GM23338 (cell line): Measurements from ENCODE around the gene EPHA10. TPM values are rescaled to one million over a fixed set of nuclear protein-coding genes. Genes with fewer than 3 reads are reported as not detected.

Source experiments
- ATAC-seq: fragments of 200-7000 bp; cut with Tn5 transposase; 3 replicates; pipeline ENCODE4 v1.9.1; 2020
- DNase-seq: peaks from one replicate; pipeline ENCODE4 v3.0.0-alpha.2; 2015; ENCODE audit warnings: low spot score
- H2AFZ ChIP-seq: fragments of 200-600 bp; sonication (generic); 2 replicates; pipeline ENCODE4 v1.8.0; 2016; ENCODE audit warnings: antibody characterized with exemption, mild to moderate bottlenecking, moderate library complexity
- H3F3A ChIP-seq: fragments of 200-600 bp; sonication (generic); replicated peaks from 2 replicates; pipeline ENCODE4 v1.8.0; 2017; ENCODE audit warnings: antibody characterized with exemption, mixed run types, low read depth
- H3K27ac ChIP-seq: fragments of 200-600 bp; sonication (generic); 2 replicates; pipeline ENCODE4 v1.6.1; 2016; ENCODE audit warnings: low read depth
- H3K27me3 ChIP-seq: fragments of 200-600 bp; sonication (generic); 2 replicates; pipeline ENCODE4 v1.8.0; 2016; ENCODE audit warnings: mild to moderate bottlenecking, mixed run types, moderate library complexity; ENCODE audit not compliant: insufficient read depth
- H3K36me3 ChIP-seq: fragments of 200-600 bp; sonication (generic); 2 replicates; pipeline ENCODE4 v1.8.0; 2016; ENCODE audit warnings: mild to moderate bottlenecking; ENCODE audit not compliant: insufficient read depth
- H3K4me1 ChIP-seq: fragments of 200-600 bp; sonication (generic); 2 replicates; pipeline ENCODE4 v1.8.0; 2016; ENCODE audit warnings: mild to moderate bottlenecking, moderate library complexity; ENCODE audit not compliant: insufficient read depth
- H3K4me2 ChIP-seq: fragments of 200-600 bp; sonication (generic); 2 replicates; pipeline ENCODE4 v1.7.1; 2017; ENCODE audit warnings: mixed run types
- H3K4me3 ChIP-seq: fragments of 200-600 bp; sonication (generic); 2 replicates; pipeline ENCODE4 v1.6.1; 2016; ENCODE audit warnings: mixed run types
- H3K79me2 ChIP-seq: fragments of 200-600 bp; sonication (generic); replicated peaks from 2 replicates; pipeline ENCODE4 v1.8.0; 2017; ENCODE audit warnings: mild to moderate bottlenecking; ENCODE audit not compliant: insufficient read depth
- H3K9me2 ChIP-seq: fragments of 200-600 bp; sonication (generic); 2 replicates; pipeline ENCODE4 v1.8.0; 2017; ENCODE audit not compliant: insufficient read depth
- H4K20me1 ChIP-seq: fragments of 200-600 bp; sonication (generic); replicated peaks from 2 replicates; pipeline ENCODE4 v1.8.0; 2017; ENCODE audit warnings: mild to moderate bottlenecking; ENCODE audit not compliant: insufficient read depth
- H3K27ac Mint-ChIP-seq: 2 replicates; pipeline ENCODE4 v1.8.0; 2020; ENCODE audit warnings: inconsistent platforms, mild to moderate bottlenecking, moderate library complexity, mixed read lengths
- H3K27me3 Mint-ChIP-seq: 3 replicates; pipeline ENCODE4 v1.8.0; 2022; ENCODE audit warnings: low read depth, mild to moderate bottlenecking, moderate library complexity, mixed read lengths, inconsistent platforms; ENCODE audit not compliant: insufficient read depth, poor library complexity
- H3K36me3 Mint-ChIP-seq: 3 replicates; pipeline ENCODE4 v1.8.0; 2021; ENCODE audit warnings: low read depth, mild to moderate bottlenecking, inconsistent platforms, moderate library complexity, mixed read lengths
- H3K4me1 Mint-ChIP-seq: 3 replicates; pipeline ENCODE4 v1.8.0; 2020; ENCODE audit warnings: mild to moderate bottlenecking, inconsistent platforms, mixed read lengths
- H3K4me3 Mint-ChIP-seq: 3 replicates; pipeline ENCODE4 v1.8.0; 2021; ENCODE audit warnings: moderate library complexity, mild to moderate bottlenecking, inconsistent platforms, mixed read lengths
- H3K9me3 Mint-ChIP-seq: 3 replicates; pipeline ENCODE4 v1.8.0; 2020; ENCODE audit warnings: moderate library complexity, mild to moderate bottlenecking, inconsistent platforms, mixed read lengths
- CREB1 ChIP-seq: fragments of 250-450 bp; sonication (Bioruptor Pico); IDR thresholded peaks from 2 replicates; pipeline ENCODE4 v1.5.0; 2020; ENCODE audit warnings: low read depth, mild to moderate bottlenecking, moderate library complexity
- EZH2 ChIP-seq: fragments of 200-600 bp; sonication (generic); IDR thresholded peaks from one replicate; pipeline ENCODE4 v1.8.0; 2017; ENCODE audit warnings: antibody characterized with exemption, mild to moderate bottlenecking, low read depth; ENCODE audit not compliant: unreplicated experiment
- EZH2phosphoT487 ChIP-seq: fragments of 200-600 bp; sonication (generic); IDR thresholded peaks from one replicate; pipeline ENCODE4 v1.8.1; 2018; ENCODE audit warnings: antibody characterized with exemption; ENCODE audit not compliant: unreplicated experiment
- JUNB ChIP-seq: IDR thresholded peaks from one replicate; pipeline ENCODE4 v1.6.1; 2016; ENCODE audit warnings: antibody characterized with exemption; ENCODE audit not compliant: unreplicated experiment
- NANOG ChIP-seq: IDR thresholded peaks from 2 replicates; pipeline ENCODE4 v1.6.1; 2016; ENCODE audit warnings: antibody characterized with exemption, borderline replicate concordance
- POLR2AphosphoS5 ChIP-seq: IDR thresholded peaks from 2 replicates; pipeline ENCODE4 v1.6.1; 2016; ENCODE audit warnings: antibody characterized with exemption, low read depth
- REST ChIP-seq: IDR thresholded peaks from one replicate; pipeline ENCODE4 v1.6.1; 2018; ENCODE audit warnings: antibody characterized with exemption; ENCODE audit not compliant: unreplicated experiment
- STAT1 ChIP-seq: IDR thresholded peaks from one replicate; pipeline ENCODE4 v1.6.1; 2016; ENCODE audit warnings: antibody characterized with exemption; ENCODE audit not compliant: unreplicated experiment
- ZNF114 ChIP-seq: fragments of 250-450 bp; sonication (Bioruptor Pico); IDR thresholded peaks from 2 replicates; pipeline ENCODE4 v1.5.0; 2020; ENCODE audit warnings: mild to moderate bottlenecking, moderate library complexity
- ZNF331 ChIP-seq: fragments of 250-450 bp; sonication (Bioruptor Pico); IDR thresholded peaks from 2 replicates; pipeline ENCODE4 v1.5.0; 2020; ENCODE audit warnings: low read depth, mild to moderate bottlenecking, moderate library complexity
- ZNF462 ChIP-seq: fragments of 250-450 bp; sonication (Bioruptor Pico); IDR thresholded peaks from 2 replicates; pipeline ENCODE4 v1.5.0; 2020; ENCODE audit warnings: mild to moderate bottlenecking, moderate library complexity
- polyA plus RNA-seq: library from polyadenylated mRNA; unstranded; fragments of >200 nt; fragmentation: Nextera tagmentation; extraction: Ambion mirVana; gene quantifications from 2 replicates; pipeline ENCODE4 v1.2.1, GENCODE V29; 2016
- total RNA-seq: library from RNA; depleted of rRNA; stranded (reverse); fragments of >200 nt; shearing (Covaris generic); gene quantifications from 2 replicates; pipeline ENCODE4 v1.2.3, GENCODE V29; 2014
- TF ChIP-seq, protein P1 (sequence below), 2 experiments: fragments of 200-600 bp in 1 of 2; sonication (generic) in 1 of 2; conservative IDR thresholded peaks; 2 replicates each; pipeline versions ENCODE4 v1.5.1 to v1.6.1; 2016 to 2017; ENCODE audit warnings: antibody characterized with exemption in 2 of 2, low read depth in 2 of 2, mild to moderate bottlenecking in 2 of 2, moderate library complexity in 1 of 2
- TF ChIP-seq, protein P2 (sequence below): IDR thresholded peaks from 2 replicates; pipeline ENCODE4 v1.6.1; 2016; ENCODE audit warnings: antibody characterized with exemption

Gene EPHA10
- total and polyA plus RNA-seq, 2 experiments from 2014 or later = 0.76 to 2.4 TPM

- H3K79me2 ChIP-seq = peaks cover 44% of the 10 kb centered on the region
- H3K27ac Mint-ChIP-seq = no peak overlapping the region
- H3K4me1 Mint-ChIP-seq = peaks cover 18% of the 10 kb centered on the region
- H3K4me1 ChIP-seq = peaks cover 14% of the 10 kb centered on the region; the same call in 1 of the 2 replicates
- H3K27me3 Mint-ChIP-seq = peaks cover 10% of the 10 kb centered on the region
- no peaks in the 10 kb centered on the region for H3K9me2 ChIP-seq
- peaks cover 37% of the 10 kb centered on the region for H3K36me3 Mint-ChIP-seq
- peak overlapping the region; percentile 99 for H3K4me3 Mint-ChIP-seq
- TF ChIP-seq EZH2phosphoT487 = no peak
- TF ChIP-seq CREB1 (CRISPR knock-in tag) = no peak
- TF ChIP-seq STAT1 = no peak
- TF ChIP-seq JUNB = no peak
- TF ChIP-seq NANOG = no peak
- TF ChIP-seq, protein P1, sequence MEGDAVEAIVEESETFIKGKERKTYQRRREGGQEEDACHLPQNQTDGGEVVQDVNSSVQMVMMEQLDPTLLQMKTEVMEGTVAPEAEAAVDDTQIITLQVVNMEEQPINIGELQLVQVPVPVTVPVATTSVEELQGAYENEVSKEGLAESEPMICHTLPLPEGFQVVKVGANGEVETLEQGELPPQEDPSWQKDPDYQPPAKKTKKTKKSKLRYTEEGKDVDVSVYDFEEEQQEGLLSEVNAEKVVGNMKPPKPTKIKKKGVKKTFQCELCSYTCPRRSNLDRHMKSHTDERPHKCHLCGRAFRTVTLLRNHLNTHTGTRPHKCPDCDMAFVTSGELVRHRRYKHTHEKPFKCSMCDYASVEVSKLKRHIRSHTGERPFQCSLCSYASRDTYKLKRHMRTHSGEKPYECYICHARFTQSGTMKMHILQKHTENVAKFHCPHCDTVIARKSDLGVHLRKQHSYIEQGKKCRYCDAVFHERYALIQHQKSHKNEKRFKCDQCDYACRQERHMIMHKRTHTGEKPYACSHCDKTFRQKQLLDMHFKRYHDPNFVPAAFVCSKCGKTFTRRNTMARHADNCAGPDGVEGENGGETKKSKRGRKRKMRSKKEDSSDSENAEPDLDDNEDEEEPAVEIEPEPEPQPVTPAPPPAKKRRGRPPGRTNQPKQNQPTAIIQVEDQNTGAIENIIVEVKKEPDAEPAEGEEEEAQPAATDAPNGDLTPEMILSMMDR (conservative IDR thresholded peaks at IDR 0.05; ENCODE audit: low read depth in 2 of 2) = no peak
- no peak for TF ChIP-seq REST
- no peak for TF ChIP-seq ZNF462 (CRISPR knock-in tag)
- no peak for TF ChIP-seq ZNF114
- TF ChIP-seq ZNF331 = no peak
- TF ChIP-seq, protein P2, sequence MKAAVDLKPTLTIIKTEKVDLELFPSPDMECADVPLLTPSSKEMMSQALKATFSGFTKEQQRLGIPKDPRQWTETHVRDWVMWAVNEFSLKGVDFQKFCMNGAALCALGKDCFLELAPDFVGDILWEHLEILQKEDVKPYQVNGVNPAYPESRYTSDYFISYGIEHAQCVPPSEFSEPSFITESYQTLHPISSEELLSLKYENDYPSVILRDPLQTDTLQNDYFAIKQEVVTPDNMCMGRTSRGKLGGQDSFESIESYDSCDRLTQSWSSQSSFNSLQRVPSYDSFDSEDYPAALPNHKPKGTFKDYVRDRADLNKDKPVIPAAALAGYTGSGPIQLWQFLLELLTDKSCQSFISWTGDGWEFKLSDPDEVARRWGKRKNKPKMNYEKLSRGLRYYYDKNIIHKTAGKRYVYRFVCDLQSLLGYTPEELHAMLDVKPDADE = no peak
- TF ChIP-seq POLR2AphosphoS5 = no peak
- TF ChIP-seq EZH2 = no peak
- H3K27me3 ChIP-seq = no peaks in the 10 kb centered on the region
- peak overlapping the region; percentile 75 for H3K4me2 ChIP-seq
- peak overlapping the region; percentile 88 for H2AFZ ChIP-seq
- peaks cover 27% of the 10 kb centered on the region for H3K36me3 ChIP-seq
- H3K27ac ChIP-seq = no peak overlapping the region
- ATAC-seq = peak; percentile 10
- H4K20me1 ChIP-seq = peaks cover 21% of the 10 kb centered on the region
- DNase-seq = peak; percentile 41
- no peaks in the 10 kb centered on the region; the same call in 2 of the 3 replicates for H3K9me3 Mint-ChIP-seq
- peak overlapping the region; percentile 81 for H3K4me3 ChIP-seq
- H3F3A ChIP-seq = no peaks in the 10 kb centered on the region
These were observed 73.3 kb downstream of the EPHA10 start for GRCh38 chr1:37691497-37692077.
